Measurements from ENCODE around the gene PNPLA6. TPM values are rescaled to one million over a fixed set of nuclear protein-coding genes. Genes with fewer than 3 reads are reported as not detected.

Gene PNPLA6
- total and polyA plus RNA-seq, 4 donors, result 41.8 to 267 (median 122) TPM

GRCh38 chr19:7552781-7553180 lies 17.3 kb downstream of the PNPLA6 start:
- 80 to 93% methylated on average over 2 of the region's 2 CpGs for WGBS, 2 donors
- Histone ChIP-seq H3K9ac (ENCODE audit: insufficient read depth in 1 of 2, low read length in 2 of 2) (no peak overlapping the region), H3K27ac (ENCODE audit: low read depth in 1 of 2, low read length in 1 of 2) (no peak overlapping the region), H3K27me3 (ENCODE audit: control insufficient read depth in 3 of 3, insufficient read depth in 3 of 3, low read length in 2 of 3) (no peaks in the 10 kb centered on the region), H3K4me3 (no peak overlapping the region), H3K9me3 (ENCODE audit: control insufficient read depth in 4 of 4, insufficient read depth in 3 of 4, low read length in 3 of 4) (peaks cover 0 to 2% (median 0%) of the 10 kb centered on the region in 4 donors), H3K4me1 (ENCODE audit: control insufficient read depth in 5 of 5, insufficient read depth in 5 of 5, low read length in 5 of 5) (peaks cover 0 to 2% (median 0%) of the 10 kb centered on the region in 5 donors), H3K36me3 (ENCODE audit: control insufficient read depth in 4 of 4, insufficient read depth in 4 of 4, low read length in 4 of 4) (peaks cover 2 to 55% (median 25%) of the 10 kb centered on the region in 4 donors)
- no peak for TF ChIP-seq CTCF (IDR thresholded peaks at IDR 0.05; ENCODE audit: control extremely low read depth, extremely low read depth)
- DNase-seq (no peak), ATAC-seq (ENCODE audit: insufficient read depth, low FRiP score) (no peak)

DNA sequence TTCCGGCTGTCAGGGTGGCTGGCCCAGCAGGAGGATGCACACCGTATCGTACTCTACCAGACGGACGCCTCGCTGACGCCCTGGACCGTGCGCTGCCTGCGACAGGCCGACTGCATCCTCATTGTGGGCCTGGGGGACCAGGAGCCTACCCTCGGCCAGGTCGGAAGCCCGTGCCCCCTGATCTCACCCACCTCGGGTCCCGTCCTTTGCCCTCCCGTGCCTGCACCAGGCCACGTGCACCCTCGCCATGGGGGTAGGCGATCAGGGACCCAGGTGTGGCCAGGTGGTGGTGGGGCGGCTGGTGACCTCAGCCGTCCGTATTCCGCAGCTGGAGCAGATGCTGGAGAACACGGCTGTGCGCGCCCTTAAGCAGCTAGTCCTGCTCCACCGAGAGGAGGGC lies 19.0 kb downstream of the PNPLA6 start:
- no peak for TF ChIP-seq CTCF (IDR thresholded peaks at IDR 0.05; ENCODE audit: control extremely low read depth, extremely low read depth)
- peaks cover 0 to 3% (median 0%) of the 10 kb centered on the region in 4 donors for H3K9me3 ChIP-seq (ENCODE audit: control insufficient read depth in 4 of 4, insufficient read depth in 3 of 4, low read length in 3 of 4)
- 93 to 96% methylated on average over 28 of the region's 28 CpGs for WGBS, 2 donors
- ATAC-seq (ENCODE audit: insufficient read depth, low FRiP score) (no peak), DNase-seq (no peak)
- no peak overlapping the region for H3K9ac ChIP-seq (ENCODE audit: insufficient read depth in 1 of 2, low read length in 2 of 2)
- H3K27me3 ChIP-seq (ENCODE audit: control insufficient read depth in 3 of 3, insufficient read depth in 3 of 3, low read length in 2 of 3), result no peaks in the 10 kb centered on the region
- H3K4me1 ChIP-seq (ENCODE audit: control insufficient read depth in 5 of 5, insufficient read depth in 5 of 5, low read length in 5 of 5), result peaks cover 0 to 2% (median 0%) of the 10 kb centered on the region in 5 donors
- no peak overlapping the region for H3K4me3 ChIP-seq
- no peak overlapping the region for H3K27ac ChIP-seq (ENCODE audit: low read depth in 1 of 2, low read length in 1 of 2)
- peaks cover 9 to 67% (median 31%) of the 10 kb centered on the region in 4 donors for H3K36me3 ChIP-seq (ENCODE audit: control insufficient read depth in 4 of 4, insufficient read depth in 4 of 4, low read length in 4 of 4)

DNA sequence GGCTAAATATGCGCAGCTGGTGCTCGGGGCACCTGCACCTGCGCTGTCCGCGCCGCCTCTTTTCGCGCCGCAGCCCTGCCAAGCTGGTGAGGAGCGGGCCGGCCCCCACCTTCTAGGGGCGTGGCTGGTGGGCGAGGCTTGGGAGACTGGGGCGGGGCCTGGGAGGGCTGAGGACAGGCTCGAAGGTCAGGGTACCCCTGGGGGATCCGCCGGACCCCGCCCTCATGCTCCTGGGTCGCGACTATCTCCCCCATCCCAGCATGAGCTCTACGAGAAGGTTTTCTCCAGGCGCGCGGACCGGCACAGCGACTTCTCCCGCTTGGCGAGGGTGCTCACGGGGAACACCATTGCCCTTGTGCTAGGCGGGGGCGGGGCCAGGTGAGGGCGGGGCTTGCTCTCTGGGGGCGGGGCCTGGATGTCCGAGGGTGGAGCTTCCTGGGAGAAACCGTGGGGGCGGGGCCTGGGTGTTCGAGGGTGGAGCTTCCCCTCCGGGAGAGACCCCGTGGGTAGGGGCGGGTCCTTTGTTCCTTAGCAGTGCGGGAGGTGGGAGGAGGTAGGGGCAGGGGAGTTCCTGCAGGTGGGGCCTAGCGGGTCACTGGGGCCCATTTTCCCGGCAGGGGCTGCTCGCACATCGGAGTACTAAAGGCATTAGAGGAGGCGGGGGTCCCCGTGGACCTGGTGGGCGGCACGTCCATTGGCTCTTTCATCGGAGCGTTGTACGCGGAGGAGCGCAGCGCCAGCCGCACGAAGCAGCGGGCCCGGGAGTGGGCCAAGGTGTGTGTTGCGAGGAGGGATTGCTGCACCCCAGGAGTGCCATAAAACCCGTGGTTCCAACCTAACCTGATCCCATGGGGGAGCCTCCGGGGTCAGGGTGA lies 19.7 kb downstream of the PNPLA6 start:
- Histone ChIP-seq H3K9me3 (ENCODE audit: control insufficient read depth in 4 of 4, insufficient read depth in 3 of 4, low read length in 3 of 4) (peaks cover 0 to 3% (median 0%) of the 10 kb centered on the region in 4 donors), H3K27ac (ENCODE audit: low read depth in 1 of 2, low read length in 1 of 2) (no peak overlapping the region), H3K4me3 (no peak overlapping the region), H3K36me3 (ENCODE audit: control insufficient read depth in 4 of 4, insufficient read depth in 4 of 4, low read length in 4 of 4) (peaks cover 9 to 64% (median 30%) of the 10 kb centered on the region in 4 donors), H3K4me1 (ENCODE audit: control insufficient read depth in 5 of 5, insufficient read depth in 5 of 5, low read length in 5 of 5) (peaks cover 0 to 2% (median 0%) of the 10 kb centered on the region in 5 donors), H3K27me3 (ENCODE audit: control insufficient read depth in 3 of 3, insufficient read depth in 3 of 3, low read length in 2 of 3) (no peaks in the 10 kb centered on the region), H3K9ac (ENCODE audit: insufficient read depth in 1 of 2, low read length in 2 of 2) (no peak overlapping the region)
- WGBS, 2 donors, result 85 to 88% methylated on average over 61 to 62 of the region's 62 CpGs
- ATAC-seq (ENCODE audit: insufficient read depth, low FRiP score) (no peak), DNase-seq (no peak)
- no peak for TF ChIP-seq CTCF (IDR thresholded peaks at IDR 0.05; ENCODE audit: control extremely low read depth, extremely low read depth)
